SHP77 treated with DMSO at 0.1 percent for 48 hours (cell line): ENCODE data around the gene UNC5CL.
A peak's percentile ranks its signal among the peaks of the same experiment; 100 is the strongest.
"Not testable (repeated sequence)": the region's sequence is repeated elsewhere in the genome, so short reads cannot be mapped to it uniquely, and the experiment has no call there.

Source experiments
- DNase-seq: peaks from one replicate; lab custom pipeline; 2025; lab: John Stamatoyannopoulos, UW

UNC5CL gene

GRCh38 chr6:41037107-41037900 lies 1.7 kb downstream of the UNC5CL start:
- DNase-seq: no peak

GRCh38 chr6:41036601-41037000 lies 2.4 kb downstream of the UNC5CL start:
- DNase-seq: no peak

- no peak for DNase-seq
These were observed 2.8 kb downstream of the UNC5CL start for GRCh38 chr6:41036186-41036585.

- no peak for DNase-seq
These were observed 5.2 kb downstream of the UNC5CL start for GRCh38 chr6:41033776-41034175.

GRCh38 chr6:41032830-41033229 lies 6.2 kb downstream of the UNC5CL start:
- DNase-seq: no peak

GRCh38 chr6:41028561-41029412 lies 10.2 kb downstream of the UNC5CL start:
- DNase-seq: no peak

GRCh38 chr6:41027799-41028560 lies 11.0 kb downstream of the UNC5CL start:
- DNase-seq: peak; percentile 76

- no peak for DNase-seq
These were observed 11.8 kb downstream of the UNC5CL start for GRCh38 chr6:41027241-41027640.

- no peak for DNase-seq
These were observed 13.0 kb downstream of the UNC5CL start for GRCh38 chr6:41025966-41026530.

- DNase-seq: no peak
These were observed 15.9 kb downstream of the UNC5CL start for GRCh38 chr6:41023114-41023513.

- DNase-seq: no peak
These were observed 16.7 kb downstream of the UNC5CL start for GRCh38 chr6:41022294-41022693.

GRCh38 chr6:41021832-41022231 lies 17.2 kb downstream of the UNC5CL start:
- DNase-seq: no peak

GRCh38 chr6:41017663-41018062 lies 21.4 kb downstream of the UNC5CL start:
- no peak for DNase-seq

GRCh38 chr6:41015860-41016259 lies 23.2 kb downstream of the UNC5CL start:
- not testable (repeated sequence) for DNase-seq

- no peak for DNase-seq
These were observed 24.2 kb downstream of the UNC5CL start for GRCh38 chr6:41014780-41015179.

GRCh38 chr6:41013466-41014153 lies 25.4 kb downstream of the UNC5CL start:
- no peak for DNase-seq

GRCh38 chr6:41011673-41012072 lies 27.3 kb downstream of the UNC5CL start:
- DNase-seq: no peak

- no peak for DNase-seq
These were observed 29.4 kb downstream of the UNC5CL start for GRCh38 chr6:41009669-41010068.

- DNase-seq: no peak
These were observed 31.0 kb downstream of the UNC5CL start for GRCh38 chr6:41008011-41008410.

GRCh38 chr6:41006980-41007379 lies 32.0 kb downstream of the UNC5CL start:
- DNase-seq: not testable (repeated sequence)

GRCh38 chr6:41006217-41006616 lies 32.8 kb downstream of the UNC5CL start:
- peak; percentile 55 for DNase-seq
